SU-DHL-6 (cell line): ENCODE data around the gene AMFR.

Experiments used
- H2AFZ ChIP-seq: fragments of 200-600 bp; sonication (generic); 2 replicates; pipeline ENCODE4 v1.6.1; 2014; ENCODE audit warnings: low read depth, mild to moderate bottlenecking, moderate library complexity, mixed read lengths, antibody characterized with exemption, low read length; ENCODE audit not compliant: severe bottlenecking
- H3F3A ChIP-seq: fragments of 200-600 bp; shearing (Covaris generic); 2 replicates; pipeline ENCODE4 v1.6.0; 2016; ENCODE audit warnings: antibody characterized with exemption, mild to moderate bottlenecking; ENCODE audit not compliant: insufficient read depth
- H3K27ac ChIP-seq: fragments of 200-600 bp; sonication (generic); 2 replicates; pipeline ENCODE4 v1.5.1; 2016; ENCODE audit warnings: low read depth, mild to moderate bottlenecking, low read length, moderate library complexity, mixed read lengths
- H3K27me3 ChIP-seq: fragments of 200-600 bp; sonication (generic), shearing (Covaris generic); 2 replicates; pipeline ENCODE4 v1.6.0; 2014; ENCODE audit warnings: mild to moderate bottlenecking, low read length
- H3K36me3 ChIP-seq: fragments of 200-600 bp; sonication (generic); 2 replicates; pipeline ENCODE4 v1.6.1; 2014; ENCODE audit warnings: mild to moderate bottlenecking, low read length, mixed read lengths
- H3K4me2 ChIP-seq: fragments of 300-600, 200-600 bp; shearing (Covaris generic), sonication (generic); 2 replicates; pipeline ENCODE4 v1.6.0; 2014; ENCODE audit warnings: low read length, low read depth, mild to moderate bottlenecking; ENCODE audit not compliant: poor library complexity, severe bottlenecking
- H3K4me3 ChIP-seq: fragments of 200-600 bp; sonication (generic); 2 replicates; pipeline ENCODE4 v1.5.1; 2014; ENCODE audit warnings: antibody characterized with exemption, low read length, mild to moderate bottlenecking, mixed read lengths; ENCODE audit not compliant: insufficient read depth, poor library complexity, severe bottlenecking
- H3K79me2 ChIP-seq: fragments of 200-600 bp; sonication (generic); 2 replicates; pipeline ENCODE4 v1.6.1; 2014; ENCODE audit warnings: mild to moderate bottlenecking, low read length, moderate library complexity; ENCODE audit not compliant: insufficient read depth
- H3K9ac ChIP-seq: fragments of 200-600 bp; sonication (generic); 2 replicates; pipeline ENCODE4 v1.7.0; 2014; ENCODE audit warnings: mild to moderate bottlenecking, low read length
- H3K9me2 ChIP-seq: fragments of 200-600 bp; sonication (generic); replicated peaks from 2 replicates; pipeline ENCODE4 v1.6.1; 2014; ENCODE audit warnings: low read length; ENCODE audit not compliant: insufficient read depth
- H3K9me3 ChIP-seq: fragments of 200-600 bp; sonication (generic); 2 replicates; pipeline ENCODE4 v1.6.1; 2014; ENCODE audit warnings: low read length, mixed read lengths; ENCODE audit not compliant: insufficient read depth
- H4K20me1 ChIP-seq: fragments of 200-600 bp; sonication (generic); 2 replicates; pipeline ENCODE4 v1.6.1; 2014; ENCODE audit warnings: low read depth, mild to moderate bottlenecking, antibody characterized with exemption, low read length, moderate library complexity, mixed read lengths
- EZH2phosphoT487 ChIP-seq: fragments of 200-600 bp; sonication (generic), shearing (Covaris generic); conservative IDR thresholded peaks from 2 replicates; pipeline ENCODE4 v1.6.1; 2018; ENCODE audit warnings: mild to moderate bottlenecking, antibody characterized with exemption, low read length, moderate library complexity, mixed read lengths
- TF ChIP-seq, protein P1 (sequence below): fragments of 200-600 bp; sonication (generic); IDR thresholded peaks from one replicate; pipeline ENCODE4 v1.5.1; 2017; ENCODE audit warnings: antibody characterized with exemption, mild to moderate bottlenecking, low read length, moderate library complexity; ENCODE audit not compliant: insufficient read depth, poor library complexity, severe bottlenecking

Gene AMFR

GRCh38 chr16:56368545-56368944 lies 56.8 kb downstream of the AMFR start:
- Histone ChIP-seq H3F3A (no peaks in the 10 kb centered on the region), H3K9me2 (no peaks in the 10 kb centered on the region), H4K20me1 (no peaks in the 10 kb centered on the region), H3K4me2 (no peak overlapping the region), H3K4me3 (no peak overlapping the region), H3K36me3 (no peaks in the 10 kb centered on the region), H3K79me2 (no peaks in the 10 kb centered on the region), H2AFZ (no peak overlapping the region), H3K9ac (no peak overlapping the region), H3K9me3 (no peaks in the 10 kb centered on the region), H3K27ac (no peak overlapping the region), H3K27me3 (no peaks in the 10 kb centered on the region)
- TF ChIP-seq, protein P1, sequence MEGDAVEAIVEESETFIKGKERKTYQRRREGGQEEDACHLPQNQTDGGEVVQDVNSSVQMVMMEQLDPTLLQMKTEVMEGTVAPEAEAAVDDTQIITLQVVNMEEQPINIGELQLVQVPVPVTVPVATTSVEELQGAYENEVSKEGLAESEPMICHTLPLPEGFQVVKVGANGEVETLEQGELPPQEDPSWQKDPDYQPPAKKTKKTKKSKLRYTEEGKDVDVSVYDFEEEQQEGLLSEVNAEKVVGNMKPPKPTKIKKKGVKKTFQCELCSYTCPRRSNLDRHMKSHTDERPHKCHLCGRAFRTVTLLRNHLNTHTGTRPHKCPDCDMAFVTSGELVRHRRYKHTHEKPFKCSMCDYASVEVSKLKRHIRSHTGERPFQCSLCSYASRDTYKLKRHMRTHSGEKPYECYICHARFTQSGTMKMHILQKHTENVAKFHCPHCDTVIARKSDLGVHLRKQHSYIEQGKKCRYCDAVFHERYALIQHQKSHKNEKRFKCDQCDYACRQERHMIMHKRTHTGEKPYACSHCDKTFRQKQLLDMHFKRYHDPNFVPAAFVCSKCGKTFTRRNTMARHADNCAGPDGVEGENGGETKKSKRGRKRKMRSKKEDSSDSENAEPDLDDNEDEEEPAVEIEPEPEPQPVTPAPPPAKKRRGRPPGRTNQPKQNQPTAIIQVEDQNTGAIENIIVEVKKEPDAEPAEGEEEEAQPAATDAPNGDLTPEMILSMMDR: no peak
- TF ChIP-seq EZH2phosphoT487: no peak

GRCh38 chr16:56367764-56368163 lies 57.6 kb downstream of the AMFR start:
- Histone ChIP-seq H3K36me3 (no peaks in the 10 kb centered on the region), H3F3A (no peaks in the 10 kb centered on the region)
- no peak for TF ChIP-seq EZH2phosphoT487
- TF ChIP-seq, protein P1: no peak

DNA sequence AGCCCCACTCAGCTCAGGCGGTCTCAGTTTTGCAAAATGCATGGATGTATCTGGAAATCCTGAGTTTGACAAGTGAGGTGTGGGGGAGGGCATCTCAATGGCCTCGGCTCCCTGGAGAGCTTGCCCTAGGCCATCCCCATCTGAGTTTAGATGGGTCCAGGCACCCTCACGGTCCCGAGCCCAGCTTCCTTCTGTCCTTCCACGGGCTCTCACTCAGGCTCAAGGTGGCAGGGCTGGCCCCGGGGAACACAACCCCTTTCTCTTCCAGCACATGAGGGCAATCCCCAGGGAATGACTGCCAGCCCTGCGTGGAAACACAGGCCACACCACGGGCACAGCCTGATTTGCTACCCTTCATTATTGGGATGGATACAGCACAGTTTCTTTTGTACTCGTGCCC lies 58.4 kb downstream of the AMFR start:
- H4K20me1 ChIP-seq: no peaks in the 10 kb centered on the region
- no peaks in the 10 kb centered on the region for H3F3A ChIP-seq
- H3K9me2 ChIP-seq: no peaks in the 10 kb centered on the region
- TF ChIP-seq, protein P1: no peak
- TF ChIP-seq EZH2phosphoT487: no peak
- no peak overlapping the region for H2AFZ ChIP-seq
- H3K9ac ChIP-seq: no peak overlapping the region
- H3K27ac ChIP-seq: no peak overlapping the region
- H3K79me2 ChIP-seq: no peaks in the 10 kb centered on the region
- no peaks in the 10 kb centered on the region for H3K9me3 ChIP-seq
- no peak overlapping the region for H3K4me2 ChIP-seq
- H3K36me3 ChIP-seq: no peaks in the 10 kb centered on the region
- no peaks in the 10 kb centered on the region for H3K27me3 ChIP-seq
- H3K4me3 ChIP-seq: no peak overlapping the region

More at GRCh38 chr16:56367764-56368163, 57.6 kb downstream of the AMFR start:
- Histone ChIP-seq H3K9me2 (no peaks in the 10 kb centered on the region), H2AFZ (no peak overlapping the region), H3K27me3 (no peaks in the 10 kb centered on the region), H3K79me2 (no peaks in the 10 kb centered on the region), H3K4me2 (no peak overlapping the region), H3K9ac (no peak overlapping the region), H3K9me3 (no peaks in the 10 kb centered on the region), H4K20me1 (no peaks in the 10 kb centered on the region), H3K27ac (no peak overlapping the region), H3K4me3 (no peak overlapping the region)
